HCT116 (cell line): Measurements from ENCODE around the gene AADAC. TPM values are rescaled to one million over a fixed set of nuclear protein-coding genes. Genes with fewer than 3 reads are reported as not detected.
A peak's percentile ranks its signal among the peaks of the same experiment; 100 is the strongest.

Source experiments
- ATAC-seq: fragments of 200-7000 bp; cut with Tn5 transposase; 2 replicates; pipeline ENCODE4 v1.9.1; 2020; ENCODE audit warnings: mild to moderate bottlenecking, moderate library complexity
- BruUV-seq: library from RNA; stranded (reverse); fragments of 400-500 nt; replicated peaks from 2 replicates; lab custom pipeline; 2021; lab: Mats Ljungman, UMichigan
- CTCF ChIA-PET: fragments of 300-600 bp; sonication (Branson Sonifier 250); formaldehyde crosslinking; loops from one replicate; lab custom pipeline; 2021; ENCODE audit warnings: antibody characterized with exemption; lab: Charles Lee
- POLR2A ChIA-PET: fragments of 300-600, 350-600 bp; sonication (Branson Sonifier 250); formaldehyde crosslinking; loops from one replicate; lab custom pipeline; 2021; ENCODE audit warnings: antibody characterized with exemption; lab: Charles Lee
- RAD21 ChIA-PET, 2 experiments: fragments of 300-600 bp; sonication (Branson Sonifier 250); formaldehyde crosslinking; loops; one replicate each; lab custom pipeline; 2023; ENCODE audit warnings: low total read pairs in 2 of 2; ENCODE audit not compliant: uncharacterized antibody in 2 of 2, unreplicated experiment in 2 of 2, low non-redundant PET in 1 of 2; lab: Charles Lee
- DNase-seq: peaks from one replicate; pipeline ENCODE4 v3.0.0-alpha.2; 2010; ENCODE audit warnings: low read depth, low spot score
- H2AFZ ChIP-seq: fragments of 200-600 bp; shearing (Covaris generic), sonication (generic); 2 replicates; pipeline ENCODE4 v1.6.1; 2017; ENCODE audit warnings: low read depth, mixed run types, mixed read lengths, antibody characterized with exemption, low read length; ENCODE audit not compliant: poor library complexity, severe bottlenecking
- H3K27ac ChIP-seq: 2 replicates; pipeline ENCODE4 v1.5.1; 2012; ENCODE audit warnings: low read depth, low read length
- H3K27me3 ChIP-seq: fragments of 200-600 bp; sonication (generic); 2 replicates; pipeline ENCODE4 v1.6.1; 2016; ENCODE audit warnings: mixed run types, low read length, mixed read lengths; ENCODE audit not compliant: insufficient read depth
- H3K36me3 ChIP-seq, 2 experiments: fragments of 200-500 bp in 1 of 2; fragments of 200-600 bp in 1 of 2; sonication (Bioruptor generic) in 1 of 2; sonication (generic) in 1 of 2; 2 replicates each; pipeline versions ENCODE4 v1.5.1 to v1.6.1; 2014 to 2016; ENCODE audit warnings: low read length in 2 of 2, inconsistent platforms in 1 of 2, mixed read lengths in 1 of 2, mixed run types in 1 of 2; ENCODE audit not compliant: insufficient read depth in 2 of 2, control insufficient read depth in 1 of 2
- H3K4me1 ChIP-seq, 2 experiments: fragments of 200-600 bp in 1 of 2; sonication (generic) in 1 of 2; 2 replicates each; pipeline versions ENCODE4 v1.5.1 to v1.6.1; 2012 to 2017; ENCODE audit warnings: low read length in 2 of 2, inconsistent platforms in 1 of 2, mild to moderate bottlenecking in 1 of 2, mixed read lengths in 1 of 2, mixed run types in 1 of 2, moderate library complexity in 1 of 2; ENCODE audit not compliant: insufficient read depth in 2 of 2, control insufficient read depth in 1 of 2
- H3K4me2 ChIP-seq: fragments of 200-600 bp; sonication (generic); 2 replicates; pipeline ENCODE4 v1.6.1; 2017; ENCODE audit warnings: mixed run types, low read length, mixed read lengths
- H3K4me3 ChIP-seq, 2 experiments: fragments of 200-600 bp in 1 of 2; sonication (generic) in 1 of 2; replicated peaks in 1 of 2; 2 replicates each; pipeline ENCODE4 v1.5.1; 2011 to 2016; ENCODE audit warnings: low read length in 2 of 2, control low read depth in 1 of 2, low read depth in 1 of 2, mild to moderate bottlenecking in 1 of 2, mixed read lengths in 1 of 2, mixed run types in 1 of 2
- H3K79me2 ChIP-seq: fragments of 200-600 bp; sonication (generic); 2 replicates; pipeline ENCODE4 v1.6.1; 2017; ENCODE audit warnings: mild to moderate bottlenecking, mixed run types, low read length, moderate library complexity, mixed read lengths; ENCODE audit not compliant: insufficient read depth
- H3K9ac ChIP-seq: fragments of 200-600 bp; sonication (generic); 2 replicates; pipeline ENCODE4 v1.6.1; 2016; ENCODE audit warnings: low read length, mixed read lengths
- H3K9me2 ChIP-seq: fragments of 200-600 bp; sonication (generic), shearing (Covaris generic); 2 replicates; pipeline ENCODE4 v1.6.1; 2017; ENCODE audit warnings: mixed run types, mild to moderate bottlenecking, moderate library complexity; ENCODE audit not compliant: insufficient read depth
- H3K9me3 ChIP-seq, 2 experiments: fragments of 200-500 bp in 1 of 2; fragments of 200-600 bp in 1 of 2; sonication (Bioruptor generic) in 1 of 2; sonication (generic) in 1 of 2; 2 replicates each; pipeline ENCODE4 v1.6.1; 2014 to 2017; ENCODE audit warnings: low read length in 2 of 2, mixed read lengths in 2 of 2, inconsistent platforms in 1 of 2, low read depth in 1 of 2, mild to moderate bottlenecking in 1 of 2, mixed run types in 1 of 2, moderate library complexity in 1 of 2; ENCODE audit not compliant: control insufficient read depth in 1 of 2, insufficient read depth in 1 of 2
- H4K20me1 ChIP-seq: fragments of 200-600 bp; sonication (generic), shearing (Covaris generic); 2 replicates; pipeline ENCODE4 v1.6.1; 2017; ENCODE audit warnings: mixed run types, mild to moderate bottlenecking, moderate library complexity; ENCODE audit not compliant: insufficient read depth
- ATF3 ChIP-seq: IDR thresholded peaks from 2 replicates; pipeline ENCODE4 v1.6.1; 2012
- CEBPB ChIP-seq: IDR thresholded peaks from 2 replicates; pipeline ENCODE4 v1.6.1; 2012; ENCODE audit warnings: low read depth
- CTCF ChIP-seq, 3 experiments: fragments of 200-600 bp in 1 of 3; sonication (generic) in 1 of 3; IDR thresholded peaks in 2 of 3; conservative IDR thresholded peaks in 1 of 3; 2 replicates each; pipeline ENCODE4 v1.5.1; 2012 to 2017; ENCODE audit warnings: low read depth in 2 of 3, low read length in 2 of 3, antibody characterized with exemption in 1 of 3, borderline replicate concordance in 1 of 3, control low read depth in 1 of 3, mild to moderate bottlenecking in 1 of 3, mixed read lengths in 1 of 3, mixed run types in 1 of 3, moderate library complexity in 1 of 3; ENCODE audit not compliant: insufficient read depth in 1 of 3
- ELF1 ChIP-seq: IDR thresholded peaks from 2 replicates; pipeline ENCODE4 v1.6.1; 2012; ENCODE audit warnings: low read depth, borderline replicate concordance
- EZH2 ChIP-seq: fragments of 200-600 bp; sonication (generic); IDR thresholded peaks from 2 replicates; pipeline ENCODE4 v1.6.1; 2017; ENCODE audit warnings: antibody characterized with exemption, mixed run types
- EZH2phosphoT487 ChIP-seq: fragments of 200-600 bp; IDR thresholded peaks from 2 replicates; pipeline ENCODE4 v1.6.1; 2018; ENCODE audit warnings: antibody characterized with exemption, borderline replicate concordance
- FOSL1 ChIP-seq: IDR thresholded peaks from 2 replicates; pipeline ENCODE4 v1.6.1; 2012; ENCODE audit warnings: low read depth
- JUND ChIP-seq: IDR thresholded peaks from 2 replicates; pipeline ENCODE4 v1.6.1; 2012
- POLR2A ChIP-seq: IDR thresholded peaks from 2 replicates; pipeline ENCODE4 v1.7.0; 2011; ENCODE audit warnings: borderline replicate concordance; ENCODE audit not compliant: insufficient read depth, insufficient read length; ENCODE audit errors: extremely low read depth
- POLR2AphosphoS5 ChIP-seq: IDR thresholded peaks from 2 replicates; pipeline ENCODE4 v1.6.1; 2011; ENCODE audit warnings: mild to moderate bottlenecking, low read depth, low read length, moderate library complexity
- RAD21 ChIP-seq: IDR thresholded peaks from 2 replicates; pipeline ENCODE4 v1.6.1; 2012; ENCODE audit warnings: low read depth, mild to moderate bottlenecking
- REST ChIP-seq: IDR thresholded peaks from 2 replicates; pipeline ENCODE4 v1.6.1; 2012; ENCODE audit warnings: low read depth
- SIN3A ChIP-seq: IDR thresholded peaks from 2 replicates; pipeline ENCODE4 v1.6.1; 2012; ENCODE audit warnings: low read depth
- SP1 ChIP-seq: IDR thresholded peaks from 2 replicates; pipeline ENCODE4 v1.6.1; 2012; ENCODE audit warnings: low read depth
- SRF ChIP-seq: IDR thresholded peaks from 2 replicates; pipeline ENCODE4 v1.6.1; 2012; ENCODE audit warnings: low read depth
- TCF7L2 ChIP-seq: IDR thresholded peaks from 2 replicates; pipeline ENCODE4 v1.7.0; 2011; ENCODE audit warnings: borderline replicate concordance, inconsistent platforms; ENCODE audit not compliant: insufficient read depth, insufficient read length; ENCODE audit errors: extremely low read depth
- YY1 ChIP-seq: IDR thresholded peaks from 2 replicates; pipeline ENCODE4 v1.6.1; 2011; ENCODE audit warnings: low read length, low read depth, moderate library complexity, mild to moderate bottlenecking; ENCODE audit not compliant: insufficient replicate concordance; ENCODE audit errors: extremely low read depth
- ZBTB33 ChIP-seq: IDR thresholded peaks from 2 replicates; pipeline ENCODE4 v1.6.1; 2011; ENCODE audit warnings: mild to moderate bottlenecking, low read length, moderate library complexity; ENCODE audit not compliant: insufficient replicate concordance; ENCODE audit errors: extremely low read depth
- ZFX ChIP-seq: fragments of 450-650 bp; IDR thresholded peaks from 2 replicates; pipeline ENCODE4 v1.6.1; 2017
- ZNF274 ChIP-seq: fragments of 200-500 bp; sonication (Bioruptor generic); IDR thresholded peaks from 2 replicates; pipeline ENCODE4 v1.6.1; 2014; ENCODE audit warnings: mild to moderate bottlenecking, low read depth, low read length, inconsistent platforms
- intact Hi-C: fragments of 100-400 bp; cut with micrococcal nuclease; formaldehyde crosslinking; loops from 2 replicates; pipeline ENCODE4 v1.10.0; 2022
- total RNA-seq: library from RNA; stranded (reverse); gene quantifications from one replicate; pipeline ENCODE4 v1.2.1, GENCODE V29; 2021; ENCODE audit not compliant: unreplicated experiment

AADAC gene
- total RNA-seq, 1 experiment from 2014 or later = 3.8 TPM

- peak overlapping the region in 1 of 2 experiments; percentile 9; a peak in 1 of 4 replicates for H3K4me3 ChIP-seq
- TF ChIP-seq TCF7L2 (peak; percentile 43), EZH2 (no peak), SIN3A (peak; percentile 50; the same call in 1 of the 2 replicates), POLR2AphosphoS5 (peak; percentile 47; the same call in 1 of the 2 replicates), REST (no peak), SRF (0 out of 2 replicates have a peak, but pooled peaks have one; percentile 31), ELF1 (0 out of 2 replicates have a peak, but pooled peaks have one; percentile 18), EZH2phosphoT487 (no peak), CEBPB (peak; percentile 61; the same call in 1 of the 2 replicates), POLR2A (no peak), SP1 (peak; percentile 73), JUND (peak; percentile 66), CTCF (IDR thresholded peaks at IDR 0.05 in 2 of 3, conservative IDR thresholded peaks at IDR 0.05 in 1 of 3; ENCODE audit: borderline replicate concordance in 1 of 3, insufficient read depth in 1 of 3, low read depth in 2 of 3, low read length in 2 of 3) (no peak), ZBTB33 (no peak), FOSL1 (peak; percentile 74), ZFX (no peak), YY1 (peak; percentile 15), ZNF274 (no peak), ATF3 (no peak), RAD21 (peak; percentile 39)
Measured at GRCh38 chr3:151837057-151837456, 23.1 kb downstream of the AADAC start.

More at GRCh38 chr3:151837057-151837456, 23.1 kb downstream of the AADAC start:
- H4K20me1 ChIP-seq = no peaks in the 10 kb centered on the region
- DNase-seq (peak; percentile 73), ATAC-seq (peak; percentile 88)
- peaks cover 22 to 30% of the 10 kb centered on the region in 2 experiments for H3K4me1 ChIP-seq
- H3K9ac ChIP-seq = peak overlapping the region; percentile 24; the same call in 1 of the 2 replicates
- H2AFZ ChIP-seq = peak overlapping the region; percentile 34
- no peaks in the 10 kb centered on the region for H3K36me3 ChIP-seq
- intact Hi-C loops = loop anchor here (5.0 kb wide), 2 partner anchors 460 to 670 kb away; no protein-coding TSS in a partner anchor
- CTCF ChIA-PET = interaction anchor here (0.8 to 4.3 kb wide), 6 partner anchors 12 to 611 kb away, joined by 3 to 106 read pairs (median 3); no protein-coding TSS in a partner anchor
- POLR2A ChIA-PET = interaction anchor here (0.9 to 1.3 kb wide), 2 partner anchors 142 to 410 kb away, joined by 3 to 5 read pairs; no protein-coding TSS in a partner anchor
- H3K9me2 ChIP-seq = no peaks in the 10 kb centered on the region
- RAD21 ChIA-PET = interaction anchor here in 1 of 2 experiments (0.8 kb wide), 1 partner anchor 38 kb away, joined by 3 read pairs; no protein-coding TSS in a partner anchor
- H3K4me2 ChIP-seq = peak overlapping the region; percentile 58
- BruUV-seq = no TSS peak
- H3K9me3 ChIP-seq = no peaks in the 10 kb centered on the region
- no peaks in the 10 kb centered on the region for H3K27me3 ChIP-seq
- peak overlapping the region; percentile 61 for H3K27ac ChIP-seq
- H3K79me2 ChIP-seq = no peaks in the 10 kb centered on the region
